Right atrium auricular region (tissue), 2 donors: ENCODE results near the gene TBC1D7. TPM values are rescaled to one million over a fixed set of nuclear protein-coding genes. Genes with fewer than 3 reads are reported as not detected.
A peak's percentile ranks its signal among the peaks of the same experiment; 100 is the strongest.

Source experiments
- DNase-seq: peaks from one replicate; pipeline ENCODE4 v3.0.0-alpha.2; 2019; ENCODE audit warnings: low spot score
- H3K27ac ChIP-seq, 2 donors: fragments of 200-600 bp; sonication (generic); 1 replicate in 1 of 2; 2 replicates in 1 of 2; pipeline ENCODE4 v1.5.1; 2016 to 2019
- H3K27me3 ChIP-seq, 2 donors: fragments of 200-600 bp; sonication (generic); one replicate each; pipeline versions ENCODE4 v1.5.1 to v1.6.0; 2017 to 2019
- H3K36me3 ChIP-seq: fragments of 200-600 bp; sonication (generic); one replicate; pipeline ENCODE4 v1.5.1; 2016
- H3K4me1 ChIP-seq, 2 donors: fragments of 200-600 bp; sonication (generic); one replicate each; pipeline versions ENCODE4 v1.5.1 to v1.6.0; 2017 to 2019
- H3K4me3 ChIP-seq, 2 donors: fragments of 200-600 bp; sonication (generic); 1 replicate in 1 of 2; 2 replicates in 1 of 2; pipeline ENCODE4 v1.5.1; 2017 to 2019; ENCODE audit warnings: mild to moderate bottlenecking in 1 of 2, moderate library complexity in 1 of 2
- H3K9me3 ChIP-seq, 2 donors: fragments of 200-600 bp; sonication (generic); one replicate each; pipeline ENCODE4 v1.5.1; 2019
- CTCF ChIP-seq, 2 donors: fragments of 200-600 bp; sonication (generic); IDR thresholded peaks; one replicate each; pipeline ENCODE4 v1.5.1; 2019; ENCODE audit warnings: antibody characterized with exemption in 2 of 2
- total RNA-seq, 2 donors: library from RNA; depleted of rRNA; stranded (reverse); fragments of >200 nt; gene quantifications; one replicate each; pipeline ENCODE4 v1.1.0, GENCODE V29; 2016

Gene TBC1D7
- total RNA-seq, 2 donors from 2014 or later, result 15.0 to 27.0 TPM

- no peak overlapping the region for H3K4me3 ChIP-seq
- TF ChIP-seq CTCF (IDR thresholded peaks at IDR 0.05), result no peak
- H3K27me3 ChIP-seq, result no peaks in the 10 kb centered on the region
- no peak for DNase-seq
- H3K4me1 ChIP-seq, result no peaks in the 10 kb centered on the region
- H3K27ac ChIP-seq, result no peak overlapping the region
- no peaks in the 10 kb centered on the region for H3K9me3 ChIP-seq
- no peaks in the 10 kb centered on the region for H3K36me3 ChIP-seq
Observed at GRCh38 chr6:13274707-13275434, 53.5 kb downstream of the TBC1D7 start.

GRCh38 chr6:13273931-13274706 lies 54.2 kb downstream of the TBC1D7 start:
- Histone ChIP-seq H3K4me1 (peaks cover 0 to 3% of the 10 kb centered on the region in 2 donors), H3K36me3 (no peaks in the 10 kb centered on the region), H3K4me3 (no peak overlapping the region), H3K9me3 (no peaks in the 10 kb centered on the region), H3K27ac (no peak overlapping the region), H3K27me3 (no peaks in the 10 kb centered on the region)
- no peak for DNase-seq
- no peak for TF ChIP-seq CTCF (IDR thresholded peaks at IDR 0.05)

- Histone ChIP-seq H3K27ac (no peak overlapping the region), H3K36me3 (no peaks in the 10 kb centered on the region), H3K4me3 (no peak overlapping the region), H3K4me1 (peaks cover 0 to 6% of the 10 kb centered on the region in 2 donors), H3K27me3 (no peaks in the 10 kb centered on the region), H3K9me3 (no peaks in the 10 kb centered on the region)
- no peak for DNase-seq
- TF ChIP-seq CTCF (IDR thresholded peaks at IDR 0.05), result no peak
Observed at GRCh38 chr6:13273202-13273930, 55.0 kb downstream of the TBC1D7 start.

GRCh38 chr6:13272131-13273046 lies 55.9 kb downstream of the TBC1D7 start:
- no peak overlapping the region for H3K27ac ChIP-seq
- H3K4me1 ChIP-seq, result peaks cover 0 to 6% of the 10 kb centered on the region in 2 donors
- no peaks in the 10 kb centered on the region for H3K36me3 ChIP-seq
- no peak overlapping the region for H3K4me3 ChIP-seq
- no peaks in the 10 kb centered on the region for H3K9me3 ChIP-seq
- H3K27me3 ChIP-seq, result no peaks in the 10 kb centered on the region
- DNase-seq, result peak; percentile 66
- no peak for TF ChIP-seq CTCF (IDR thresholded peaks at IDR 0.05)

GRCh38 chr6:13268913-13269518 lies 59.3 kb downstream of the TBC1D7 start:
- H3K4me3 ChIP-seq, result no peak overlapping the region
- H3K27ac ChIP-seq, result peak overlapping the region in 1 of 2 donors; percentile 6
- peaks cover 0 to 6% of the 10 kb centered on the region in 2 donors for H3K4me1 ChIP-seq
- H3K36me3 ChIP-seq, result no peaks in the 10 kb centered on the region
- no peaks in the 10 kb centered on the region for H3K9me3 ChIP-seq
- H3K27me3 ChIP-seq, result no peaks in the 10 kb centered on the region
- no peak for DNase-seq
- TF ChIP-seq CTCF (IDR thresholded peaks at IDR 0.05), result no peak
